Activated CD4-positive, alpha-beta memory T cell treated with anti-CD3 and anti-CD28 coated beads for 36 hours (primary cell): ENCODE results near the gene SARS1. TPM values are rescaled to one million over a fixed set of nuclear protein-coding genes. Genes with fewer than 3 reads are reported as not detected.
"Not testable (repeated sequence)": the region's sequence is repeated elsewhere in the genome, so short reads cannot be mapped to it uniquely, and the experiment has no call there.

ENCODE experiments used
- CTCF ChIA-PET: fragments of 350-600 bp; sonication (Branson Sonifier 250); formaldehyde crosslinking; loops from one replicate; lab custom pipeline; 2021; ENCODE audit warnings: antibody characterized with exemption, inconsistent platforms; lab: Charles Lee
- POLR2A ChIA-PET: fragments of 350-600 bp; sonication (Branson Sonifier 250); formaldehyde crosslinking; loops from one replicate; lab custom pipeline; 2021; ENCODE audit warnings: antibody characterized with exemption; lab: Charles Lee
- DNase-seq: peaks from one replicate; pipeline ENCODE4 v3.0.0-alpha.2; 2020
- H3K27ac Mint-ChIP-seq: one replicate; pipeline ENCODE4 v1.8.0; 2021; ENCODE audit warnings: mixed read lengths
- H3K27me3 Mint-ChIP-seq: one replicate; pipeline ENCODE4 v1.8.0; 2021; ENCODE audit warnings: mixed read lengths
- H3K36me3 Mint-ChIP-seq: one replicate; pipeline ENCODE4 v1.8.0; 2021; ENCODE audit warnings: mixed read lengths
- H3K4me1 Mint-ChIP-seq: one replicate; pipeline ENCODE4 v1.8.0; 2021; ENCODE audit warnings: low read depth, mixed read lengths
- H3K4me3 Mint-ChIP-seq: one replicate; pipeline ENCODE4 v1.8.0; 2021; ENCODE audit warnings: mild to moderate bottlenecking, mixed read lengths
- H3K9me3 Mint-ChIP-seq: one replicate; pipeline ENCODE4 v1.8.0; 2021; ENCODE audit warnings: mixed read lengths
- intact Hi-C: fragments of 100-400 bp; cut with micrococcal nuclease; formaldehyde crosslinking; loops from one replicate; pipeline ENCODE4 v1.15.1; 2023
- total RNA-seq, 2 experiments: library from RNA; stranded (reverse); gene quantifications; one replicate each; pipeline ENCODE4 v1.2.3, GENCODE V29; 2021

Gene SARS1
- total RNA-seq, 2 experiments from 2014 or later: 245 to 251 TPM

- Mint-ChIP-seq H3K36me3 (peaks cover 10% of the 10 kb centered on the region), H3K4me3 (no peak overlapping the region), H3K4me1 (peaks cover 7% of the 10 kb centered on the region), H3K27ac (no peak overlapping the region), H3K27me3 (no peaks in the 10 kb centered on the region), H3K9me3 (no peaks in the 10 kb centered on the region)
- CTCF ChIA-PET: interaction anchor here (6.0 kb wide), 1 partner anchor 10 kb away, joined by 68 read pairs; no protein-coding TSS in a partner anchor
- POLR2A ChIA-PET: no interaction called here
- DNase-seq: no peak
- intact Hi-C loops: no loop called here
Measured at GRCh38 chr1:109210058-109210457, 3.7 kb upstream of the SARS1 start.

DNA sequence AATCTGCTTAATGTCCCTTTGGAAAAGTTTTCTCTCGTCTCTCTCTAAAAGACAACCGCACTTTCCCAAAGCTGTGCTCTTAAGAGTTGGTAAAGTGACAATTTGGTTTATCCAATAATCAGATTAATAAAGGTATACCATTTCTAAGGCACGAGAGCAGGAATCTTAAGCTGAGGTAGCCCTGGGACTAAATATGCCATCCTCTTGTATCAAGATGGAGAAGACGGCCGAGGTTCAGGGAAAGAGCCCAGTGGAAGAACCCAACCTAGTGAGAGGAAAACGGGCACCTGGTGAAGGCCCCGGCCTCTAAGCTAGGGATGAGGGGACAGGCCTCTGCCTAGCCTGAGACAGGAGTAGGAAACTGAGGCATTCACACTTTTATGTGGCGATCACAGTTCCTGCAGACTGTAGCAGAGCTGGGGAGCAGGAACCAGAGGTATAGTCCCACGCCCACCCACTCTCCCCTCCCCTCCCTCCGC lies 334 bp upstream of the SARS1 start:
- peaks cover 31% of the 10 kb centered on the region for H3K36me3 Mint-ChIP-seq
- POLR2A ChIA-PET: interaction anchor here (0.6 to 3.4 kb wide), 13 partner anchors 7 to 212 kb away, joined by 3 to 18 read pairs (median 7); partner anchors contain the start of genes ELAPOR1, PSMA5, TAF13 and TMEM167B

GRCh38 chr1:109214695-109215623 lies 1.2 kb downstream of the SARS1 start:
- intact Hi-C loops: loop anchor here (1.0 to 2.0 kb wide), 4 partner anchors 14 to 270 kb away; partner anchors contain the start of gene PSMA5
- H3K27ac Mint-ChIP-seq: peak overlapping the region; percentile 97
- H3K36me3 Mint-ChIP-seq: peaks cover 36% of the 10 kb centered on the region
- H3K4me1 Mint-ChIP-seq: peaks cover 31% of the 10 kb centered on the region
- no peaks in the 10 kb centered on the region for H3K27me3 Mint-ChIP-seq
- H3K4me3 Mint-ChIP-seq: peak overlapping the region; percentile 98
- peak; percentile 72 for DNase-seq
- H3K9me3 Mint-ChIP-seq: no peaks in the 10 kb centered on the region
- ChIA-PET CTCF (interaction anchor here (0.8 to 6.0 kb wide), 9 partner anchors 9 to 317 kb away, joined by 3 to 68 read pairs (median 5); partner anchors contain the start of gene CELSR2), POLR2A (interaction anchor here (0.6 to 3.4 kb wide), 13 partner anchors 8 to 553 kb away, joined by 3 to 18 read pairs (median 7); partner anchors contain the start of genes PSMA5, TAF13 and TMEM167B)

More for the DNA sequence above, 334 bp upstream of the SARS1 start:
- no peak for DNase-seq
- Mint-ChIP-seq H3K4me1 (peaks cover 27% of the 10 kb centered on the region), H3K9me3 (no peaks in the 10 kb centered on the region), H3K4me3 (peak overlapping the region; percentile 98), H3K27me3 (no peaks in the 10 kb centered on the region), H3K27ac (peak overlapping the region; percentile 97)
- intact Hi-C loops: loop anchor here (1.0 kb wide), 1 partner anchor 36 kb away; the partner anchor contains the start of gene CELSR2
- CTCF ChIA-PET: interaction anchor here (0.7 to 6.0 kb wide), 12 partner anchors 10 to 427 kb away, joined by 3 to 68 read pairs (median 4); partner anchors contain the start of genes CELSR2 and CYB561D1

DNA sequence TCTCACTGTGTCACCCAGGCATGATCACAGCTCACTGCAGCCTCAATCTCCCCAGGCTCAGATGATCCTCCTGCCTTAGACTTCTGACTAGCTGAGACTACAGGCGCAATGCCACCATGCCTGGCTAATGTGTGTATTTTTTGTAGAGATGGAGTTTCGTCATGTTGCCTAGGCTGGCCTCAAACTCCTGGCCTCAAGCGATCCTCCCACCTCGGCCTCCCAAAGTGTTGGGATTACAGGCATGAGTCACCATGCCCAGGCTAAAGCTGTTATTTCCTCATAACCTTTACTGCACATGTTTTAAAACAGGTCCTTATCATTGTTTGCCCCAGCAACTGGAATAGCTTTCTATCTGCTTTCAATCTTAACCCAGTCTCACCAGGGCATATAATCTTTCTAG lies 2.9 kb downstream of the SARS1 start:
- ChIA-PET CTCF (interaction anchor here (1.0 to 2.9 kb wide), 3 partner anchors 15 to 67 kb away, joined by 3 to 10 read pairs (median 4); partner anchors contain the start of gene PSRC1), POLR2A (interaction anchor here (0.6 to 3.4 kb wide), 3 partner anchors 23 to 234 kb away, joined by 3 to 14 read pairs (median 3); no protein-coding TSS in a partner anchor)
- intact Hi-C loops: no loop called here
- no peaks in the 10 kb centered on the region for H3K9me3 Mint-ChIP-seq
- peaks cover 39% of the 10 kb centered on the region for H3K4me1 Mint-ChIP-seq
- H3K36me3 Mint-ChIP-seq: peaks cover 43% of the 10 kb centered on the region
- no peaks in the 10 kb centered on the region for H3K27me3 Mint-ChIP-seq
- peak overlapping the region; percentile 97 for H3K27ac Mint-ChIP-seq
- no peak for DNase-seq
- H3K4me3 Mint-ChIP-seq: peak overlapping the region; percentile 98

- Mint-ChIP-seq H3K36me3 (peaks cover 53% of the 10 kb centered on the region), H3K9me3 (no peaks in the 10 kb centered on the region), H3K27ac (no peak overlapping the region), H3K4me3 (no peak overlapping the region), H3K27me3 (no peaks in the 10 kb centered on the region), H3K4me1 (peaks cover 44% of the 10 kb centered on the region)
- CTCF ChIA-PET: interaction anchor here (1.0 to 2.9 kb wide), 2 partner anchors 17 to 64 kb away, joined by 3 to 10 read pairs; partner anchors contain the start of gene PSRC1
- POLR2A ChIA-PET: no interaction called here
- no peak for DNase-seq
- intact Hi-C loops: no loop called here
Measured at GRCh38 chr1:109218516-109218915, 4.8 kb downstream of the SARS1 start.

DNA sequence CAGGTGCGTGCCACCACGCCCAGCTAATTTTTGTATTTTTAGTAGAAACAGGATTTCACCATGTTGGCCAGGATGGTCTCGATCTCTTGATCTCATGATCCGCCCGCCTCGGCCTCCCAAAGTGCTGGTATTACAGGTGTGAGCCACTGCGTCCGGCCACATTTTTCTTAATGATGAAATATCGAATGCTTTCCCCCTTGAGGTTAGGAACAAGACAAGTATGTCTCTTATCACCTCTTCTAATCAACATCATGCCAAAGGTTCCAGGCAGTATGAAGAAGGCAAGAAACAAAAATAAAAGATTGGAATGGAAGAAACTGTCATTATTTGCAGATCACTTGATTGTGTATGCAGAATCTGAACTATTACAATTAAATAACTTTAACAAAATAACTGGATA lies 7.5 kb downstream of the SARS1 start:
- H3K36me3 Mint-ChIP-seq: peaks cover 47% of the 10 kb centered on the region
- H3K9me3 Mint-ChIP-seq, intact Hi-C loops, POLR2A ChIA-PET, H3K4me3 Mint-ChIP-seq, CTCF ChIA-PET, H3K27me3 Mint-ChIP-seq, DNase-seq, H3K27ac Mint-ChIP-seq: not testable (repeated sequence)
- H3K4me1 Mint-ChIP-seq: peaks cover 42% of the 10 kb centered on the region

- Mint-ChIP-seq H3K27ac (no peak overlapping the region), H3K9me3 (no peaks in the 10 kb centered on the region), H3K36me3 (peaks cover 42% of the 10 kb centered on the region), H3K27me3 (no peaks in the 10 kb centered on the region), H3K4me3 (no peak overlapping the region), H3K4me1 (peaks cover 27% of the 10 kb centered on the region)
- intact Hi-C loops: no loop called here
- CTCF ChIA-PET: interaction anchor here (1.1 to 2.0 kb wide), 6 partner anchors 10 to 308 kb away, joined by 3 to 7 read pairs (median 5); no protein-coding TSS in a partner anchor
- POLR2A ChIA-PET: interaction anchor here (1.0 to 1.1 kb wide), 3 partner anchors 12 to 57 kb away, joined by 3 to 4 read pairs (median 3); partner anchors contain the start of genes PSRC1 and SARS1
- no peak for DNase-seq
Measured at GRCh38 chr1:109225308-109225707, 11.6 kb downstream of the SARS1 start.

- ChIA-PET CTCF (interaction anchor here (1.1 to 1.7 kb wide), 2 partner anchors 11 to 24 kb away, joined by 3 to 7 read pairs; no protein-coding TSS in a partner anchor), POLR2A (interaction anchor here (1.0 to 1.1 kb wide), 3 partner anchors 12 to 57 kb away, joined by 3 to 4 read pairs (median 3); partner anchors contain the start of genes PSRC1 and SARS1)
- H3K4me3 Mint-ChIP-seq: no peak overlapping the region
- peaks cover 25% of the 10 kb centered on the region for H3K4me1 Mint-ChIP-seq
- intact Hi-C loops: no loop called here
- no peaks in the 10 kb centered on the region for H3K9me3 Mint-ChIP-seq
- H3K36me3 Mint-ChIP-seq: peaks cover 44% of the 10 kb centered on the region
- no peaks in the 10 kb centered on the region for H3K27me3 Mint-ChIP-seq
- H3K27ac Mint-ChIP-seq: no peak overlapping the region
- no peak for DNase-seq
Measured at GRCh38 chr1:109225711-109226445, 12.2 kb downstream of the SARS1 start.

DNA sequence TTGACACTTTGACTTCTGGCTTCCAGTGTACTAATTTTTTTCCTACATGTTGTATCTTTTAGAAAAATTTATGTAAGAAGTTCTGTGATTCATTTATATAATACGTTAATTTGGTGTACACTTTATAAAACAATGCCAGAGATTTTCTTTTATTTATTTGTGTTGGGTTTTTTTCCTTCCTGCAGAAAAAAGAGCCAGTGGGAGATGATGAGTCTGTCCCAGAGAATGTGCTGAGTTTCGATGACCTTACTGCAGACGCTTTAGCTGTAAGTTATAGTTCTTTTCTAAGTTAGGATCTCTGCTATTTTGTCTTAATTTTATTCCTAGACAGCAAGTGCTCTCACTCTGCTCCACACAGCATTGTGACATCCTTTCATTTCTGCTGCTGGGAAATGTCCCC lies 14.4 kb downstream of the SARS1 start:
- CTCF ChIA-PET: interaction anchor here (1.2 kb wide), 1 partner anchor 11 kb away, joined by 5 read pairs; no protein-coding TSS in a partner anchor

GRCh38 chr1:109229531-109230127 lies 15.9 kb downstream of the SARS1 start:
- ChIA-PET POLR2A (no interaction called here), CTCF (no interaction called here)
- no peak for DNase-seq
- Mint-ChIP-seq H3K27ac (no peak overlapping the region), H3K4me1 (peaks cover 10% of the 10 kb centered on the region), H3K9me3 (no peaks in the 10 kb centered on the region), H3K27me3 (no peaks in the 10 kb centered on the region), H3K36me3 (peaks cover 40% of the 10 kb centered on the region), H3K4me3 (no peak overlapping the region)
- intact Hi-C loops: no loop called here

More for the DNA sequence above, 14.4 kb downstream of the SARS1 start:
- intact Hi-C loops: no loop called here
- H3K27ac Mint-ChIP-seq: no peak overlapping the region
- peaks cover 44% of the 10 kb centered on the region for H3K36me3 Mint-ChIP-seq
- no peak for DNase-seq
- no peak overlapping the region for H3K4me3 Mint-ChIP-seq
- H3K27me3 Mint-ChIP-seq: no peaks in the 10 kb centered on the region
- H3K9me3 Mint-ChIP-seq: no peaks in the 10 kb centered on the region
- POLR2A ChIA-PET: no interaction called here
- peaks cover 15% of the 10 kb centered on the region for H3K4me1 Mint-ChIP-seq
